GM12878 (cell line): Measurements from ENCODE around the gene NSFL1C. TPM values are rescaled to one million over a fixed set of nuclear protein-coding genes. Genes with fewer than 3 reads are reported as not detected.

Source experiments
- CBX5 ChIP-seq: sonication (generic); IDR thresholded peaks from 2 replicates; pipeline ENCODE4 v1.6.1; 2016; ENCODE audit warnings: low read depth, moderate library complexity, mild to moderate bottlenecking, inconsistent platforms
- CEBPB ChIP-seq, 2 experiments: fragments of 150-350 bp in 1 of 2; IDR thresholded peaks; 2 replicates each; pipeline ENCODE4 v1.6.1; 2012 to 2014; ENCODE audit warnings: low read depth in 2 of 2, low read length in 2 of 2, borderline replicate concordance in 1 of 2, inconsistent platforms in 1 of 2
- ELK1 ChIP-seq: IDR thresholded peaks from 2 replicates; pipeline ENCODE4 v1.6.1; 2012; ENCODE audit warnings: low read depth, low read length, improper control_type of control experiment
- FOXK2 ChIP-seq: fragments of 450-650 bp; IDR thresholded peaks from 2 replicates; pipeline ENCODE4 v1.6.1; 2017; ENCODE audit warnings: mild to moderate bottlenecking, moderate library complexity
- FOXM1 ChIP-seq: IDR thresholded peaks from 2 replicates; pipeline ENCODE4 v1.6.1; 2012; ENCODE audit warnings: low read depth, mild to moderate bottlenecking, inconsistent platforms, low read length, moderate library complexity
- HDGF ChIP-seq: fragments of 450-650 bp; IDR thresholded peaks from 2 replicates; pipeline ENCODE4 v1.6.1; 2016; ENCODE audit warnings: antibody characterized with exemption
- JUNB ChIP-seq: IDR thresholded peaks from 2 replicates; pipeline ENCODE4 v1.6.1; 2016; ENCODE audit warnings: antibody characterized with exemption, mild to moderate bottlenecking
- MTA2 ChIP-seq: fragments of 450-650 bp; IDR thresholded peaks from 2 replicates; pipeline ENCODE4 v1.6.1; 2016; ENCODE audit warnings: low read depth, mild to moderate bottlenecking, moderate library complexity
- MYB ChIP-seq: fragments of 150-350 bp; IDR thresholded peaks from 2 replicates; pipeline ENCODE4 v1.6.1; 2014; ENCODE audit warnings: mild to moderate bottlenecking, low read depth, low read length, borderline replicate concordance
- NR2F1 ChIP-seq: fragments of 450-650 bp; conservative IDR thresholded peaks from 2 replicates; pipeline ENCODE4 v1.6.1; 2017; ENCODE audit warnings: mild to moderate bottlenecking
- RAD51 ChIP-seq: fragments of 450-650 bp; IDR thresholded peaks from 2 replicates; pipeline ENCODE4 v1.6.1; 2016; ENCODE audit warnings: moderate library complexity, mild to moderate bottlenecking, inconsistent platforms
- STAT1 ChIP-seq: fragments of 450-650 bp; conservative IDR thresholded peaks from 2 replicates; pipeline ENCODE4 v1.6.1; 2014; ENCODE audit warnings: antibody characterized with exemption, mild to moderate bottlenecking
- SUZ12 ChIP-seq: fragments of 200-600 bp; sonication (generic); IDR thresholded peaks from one replicate; pipeline ENCODE4 v1.6.1; 2018; ENCODE audit warnings: antibody characterized with exemption, mild to moderate bottlenecking; ENCODE audit not compliant: unreplicated experiment
- TCF7 ChIP-seq: IDR thresholded peaks from 2 replicates; pipeline ENCODE4 v1.6.1; 2014; ENCODE audit warnings: antibody characterized with exemption, borderline replicate concordance
- WRNIP1 ChIP-seq: IDR thresholded peaks from 2 replicates; pipeline ENCODE4 v1.6.1; 2011; ENCODE audit warnings: low read depth, low read length, improper control_type of control experiment, borderline replicate concordance
- ZNF274 ChIP-seq: IDR thresholded peaks from one replicate; pipeline ENCODE4 v1.8.0; 2011; ENCODE audit not compliant: insufficient read length, insufficient read depth
- ZNF384 ChIP-seq: IDR thresholded peaks from 2 replicates; pipeline ENCODE4 v1.6.1; 2012; ENCODE audit warnings: low read depth, mild to moderate bottlenecking, low read length, improper control_type of control experiment, borderline replicate concordance
- ZNF687 ChIP-seq: fragments of 450-650 bp; IDR thresholded peaks from 2 replicates; pipeline ENCODE4 v1.6.1; 2017; ENCODE audit warnings: mild to moderate bottlenecking, moderate library complexity
- ZSCAN29 ChIP-seq: fragments of 450-650 bp; IDR thresholded peaks from 2 replicates; pipeline ENCODE4 v1.6.1; 2017; ENCODE audit warnings: mild to moderate bottlenecking, moderate library complexity
- polyA plus RNA-seq, 11 experiments: library from polyadenylated mRNA; depleted of rRNA in 4 of 11; unstranded in 6 of 11; stranded (reverse) in 5 of 11; fragments of >200 nt; fragmentation: Nextera tagmentation in 4 of 11; fragmentation: Illumina TruSeq in 1 of 11; extraction: Ambion mirVana in 4 of 11; extraction: Trizol in 1 of 11; gene quantifications; 1 replicate in 1 of 11; 2 replicates in 10 of 11; pipeline versions ENCODE4 v1.2.1 to v1.2.3, GENCODE V29; 2011 to 2016; ENCODE audit warnings: inconsistent platforms in 2 of 11, missing spikeins in 2 of 11, low read depth in 1 of 11
- total RNA-seq, 4 experiments: library from RNA; depleted of rRNA in 3 of 4; stranded (reverse); fragments of >200 nt in 3 of 4; fragmentation: Illumina TruSeq in 1 of 4; extraction: Trizol in 1 of 4; gene quantifications; 2 replicates each; pipeline versions ENCODE4 v1.2.1 to v1.2.3, GENCODE V29; 2013 to 2021
- TF ChIP-seq, protein P1 (sequence below): fragments of 450-650 bp; IDR thresholded peaks from 2 replicates; pipeline ENCODE4 v1.6.1; 2016; ENCODE audit warnings: mild to moderate bottlenecking
- TF ChIP-seq, protein P2 (sequence below): fragments of 450-650 bp; IDR thresholded peaks from 2 replicates; pipeline ENCODE4 v1.6.1; 2017; ENCODE audit warnings: antibody characterized with exemption, mild to moderate bottlenecking, moderate library complexity

The NSFL1C gene
- total and polyA plus RNA-seq, 10 of the 15 experiments (the other 5 are each of a cell fraction or from before 2014, with no cell fraction given), result 21.5 to 100 (median 38.1) TPM

GRCh38 chr20:1503564-1504227, 37.0 kb upstream of the NSFL1C start (continued):
- TF ChIP-seq, protein P1, sequence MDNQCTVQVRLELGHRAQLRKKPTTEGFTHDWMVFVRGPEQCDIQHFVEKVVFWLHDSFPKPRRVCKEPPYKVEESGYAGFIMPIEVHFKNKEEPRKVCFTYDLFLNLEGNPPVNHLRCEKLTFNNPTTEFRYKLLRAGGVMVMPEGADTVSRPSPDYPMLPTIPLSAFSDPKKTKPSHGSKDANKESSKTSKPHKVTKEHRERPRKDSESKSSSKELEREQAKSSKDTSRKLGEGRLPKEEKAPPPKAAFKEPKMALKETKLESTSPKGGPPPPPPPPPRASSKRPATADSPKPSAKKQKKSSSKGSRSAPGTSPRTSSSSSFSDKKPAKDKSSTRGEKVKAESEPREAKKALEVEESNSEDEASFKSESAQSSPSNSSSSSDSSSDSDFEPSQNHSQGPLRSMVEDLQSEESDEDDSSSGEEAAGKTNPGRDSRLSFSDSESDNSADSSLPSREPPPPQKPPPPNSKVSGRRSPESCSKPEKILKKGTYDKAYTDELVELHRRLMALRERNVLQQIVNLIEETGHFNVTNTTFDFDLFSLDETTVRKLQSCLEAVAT, result peak; percentile 56; the same call in 1 of the 2 replicates
- TF ChIP-seq ZNF687 (no peak), CEBPB (IDR thresholded peaks at IDR 0.05; ENCODE audit: borderline replicate concordance in 1 of 2, low read depth in 2 of 2, low read length in 2 of 2) (no peak), MTA2 (no peak), TCF7 (no peak), ZNF274 (no peak), RAD51 (0 out of 2 replicates have a peak, but pooled peaks have one; percentile 18), MYB (no peak), CBX5 (no peak), ZSCAN29 (no peak), FOXM1 (peak; percentile 62; the same call in 1 of the 2 replicates), NR2F1 (no peak), ZNF384 (no peak), JUNB (no peak), WRNIP1 (peak; percentile 91; the same call in 1 of the 2 replicates), ELK1 (no peak), FOXK2 (peak; percentile 14; the same call in 1 of the 2 replicates), HDGF (no peak), SUZ12 (no peak), STAT1 (no peak)
- TF ChIP-seq, protein P2, sequence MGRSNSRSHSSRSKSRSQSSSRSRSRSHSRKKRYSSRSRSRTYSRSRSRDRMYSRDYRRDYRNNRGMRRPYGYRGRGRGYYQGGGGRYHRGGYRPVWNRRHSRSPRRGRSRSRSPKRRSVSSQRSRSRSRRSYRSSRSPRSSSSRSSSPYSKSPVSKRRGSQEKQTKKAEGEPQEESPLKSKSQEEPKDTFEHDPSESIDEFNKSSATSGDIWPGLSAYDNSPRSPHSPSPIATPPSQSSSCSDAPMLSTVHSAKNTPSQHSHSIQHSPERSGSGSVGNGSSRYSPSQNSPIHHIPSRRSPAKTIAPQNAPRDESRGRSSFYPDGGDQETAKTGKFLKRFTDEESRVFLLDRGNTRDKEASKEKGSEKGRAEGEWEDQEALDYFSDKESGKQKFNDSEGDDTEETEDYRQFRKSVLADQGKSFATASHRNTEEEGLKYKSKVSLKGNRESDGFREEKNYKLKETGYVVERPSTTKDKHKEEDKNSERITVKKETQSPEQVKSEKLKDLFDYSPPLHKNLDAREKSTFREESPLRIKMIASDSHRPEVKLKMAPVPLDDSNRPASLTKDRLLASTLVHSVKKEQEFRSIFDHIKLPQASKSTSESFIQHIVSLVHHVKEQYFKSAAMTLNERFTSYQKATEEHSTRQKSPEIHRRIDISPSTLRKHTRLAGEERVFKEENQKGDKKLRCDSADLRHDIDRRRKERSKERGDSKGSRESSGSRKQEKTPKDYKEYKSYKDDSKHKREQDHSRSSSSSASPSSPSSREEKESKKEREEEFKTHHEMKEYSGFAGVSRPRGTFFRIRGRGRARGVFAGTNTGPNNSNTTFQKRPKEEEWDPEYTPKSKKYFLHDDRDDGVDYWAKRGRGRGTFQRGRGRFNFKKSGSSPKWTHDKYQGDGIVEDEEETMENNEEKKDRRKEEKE, result no peak
